GM12891 (cell line): Measurements from ENCODE around the gene TGM2.

Experiments
- PAX5 ChIP-seq: IDR thresholded peaks from 2 replicates; pipeline ENCODE4 v1.6.1; 2011; ENCODE audit warnings: low read length, moderate library complexity, mild to moderate bottlenecking; ENCODE audit not compliant: insufficient read depth, severe bottlenecking
- POLR2A ChIP-seq: IDR thresholded peaks from 2 replicates; pipeline ENCODE4 v1.6.1; 2011; ENCODE audit warnings: low read depth, low read length, control low read depth
- POLR2AphosphoS5 ChIP-seq: IDR thresholded peaks from 2 replicates; pipeline ENCODE4 v1.6.1; 2011; ENCODE audit warnings: low read depth, low read length, control low read depth
- SPI1 ChIP-seq: IDR thresholded peaks from 2 replicates; pipeline ENCODE4 v1.6.1; 2011; ENCODE audit warnings: low read depth, low read length, control low read depth
- TAF1 ChIP-seq: IDR thresholded peaks from 2 replicates; pipeline ENCODE4 v1.6.1; 2011; ENCODE audit warnings: low read depth, low read length, control low read depth

DNA sequence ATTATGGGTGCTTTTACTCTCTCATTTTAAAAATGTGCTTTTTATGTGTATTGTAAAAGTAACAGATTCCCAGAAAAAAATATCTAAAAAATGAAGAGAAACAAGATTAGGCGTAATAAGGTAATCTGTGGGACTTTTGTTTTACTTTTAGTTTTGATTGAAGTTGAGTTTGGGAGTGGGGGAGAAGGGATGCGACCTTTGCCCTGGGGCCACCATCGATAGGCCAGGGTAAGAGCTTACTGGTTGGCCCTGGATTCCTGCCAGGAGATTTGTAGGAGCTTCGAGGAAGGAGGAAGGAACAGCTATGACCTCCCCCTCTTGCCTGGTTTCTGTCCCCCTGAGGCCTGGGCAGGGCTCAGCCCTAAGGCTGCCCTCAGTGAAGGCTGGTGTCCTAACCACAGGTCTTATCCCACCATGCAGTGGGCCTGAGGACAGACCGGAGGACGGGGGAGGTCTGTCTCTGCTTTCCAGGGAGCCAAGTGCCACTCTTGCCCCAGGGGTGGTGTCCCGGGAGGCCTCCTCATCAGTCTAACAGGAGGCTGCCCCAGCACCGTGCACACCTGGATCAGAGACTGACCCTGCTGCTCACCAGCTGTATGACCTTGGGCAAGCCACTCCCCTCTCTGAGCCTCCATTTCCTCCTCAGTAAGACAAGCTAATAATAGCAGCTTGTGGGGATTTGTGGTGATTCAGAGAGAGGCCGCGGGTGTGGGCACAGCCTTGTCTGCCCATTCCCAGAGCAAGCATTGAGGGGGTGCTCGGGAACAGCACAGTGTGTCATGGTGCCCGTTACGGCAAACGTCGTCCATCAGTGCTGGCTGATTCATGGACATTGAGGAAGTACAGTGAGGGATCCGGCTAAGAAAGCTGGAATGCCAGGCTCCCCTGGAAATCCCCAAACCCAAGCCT lies 21.2 kb downstream of the TGM2 start:
- TF ChIP-seq POLR2AphosphoS5 = no peak
- TF ChIP-seq PAX5 = no peak
- TF ChIP-seq POLR2A = no peak
- TF ChIP-seq SPI1 = no peak
- no peak for TF ChIP-seq TAF1
